ENCODE results near the gene NRN1.
"Not testable (repeated sequence)": the region's sequence is repeated elsewhere in the genome, so short reads cannot be mapped to it uniquely, and the experiment has no call there.

The NRN1 gene

DNA sequence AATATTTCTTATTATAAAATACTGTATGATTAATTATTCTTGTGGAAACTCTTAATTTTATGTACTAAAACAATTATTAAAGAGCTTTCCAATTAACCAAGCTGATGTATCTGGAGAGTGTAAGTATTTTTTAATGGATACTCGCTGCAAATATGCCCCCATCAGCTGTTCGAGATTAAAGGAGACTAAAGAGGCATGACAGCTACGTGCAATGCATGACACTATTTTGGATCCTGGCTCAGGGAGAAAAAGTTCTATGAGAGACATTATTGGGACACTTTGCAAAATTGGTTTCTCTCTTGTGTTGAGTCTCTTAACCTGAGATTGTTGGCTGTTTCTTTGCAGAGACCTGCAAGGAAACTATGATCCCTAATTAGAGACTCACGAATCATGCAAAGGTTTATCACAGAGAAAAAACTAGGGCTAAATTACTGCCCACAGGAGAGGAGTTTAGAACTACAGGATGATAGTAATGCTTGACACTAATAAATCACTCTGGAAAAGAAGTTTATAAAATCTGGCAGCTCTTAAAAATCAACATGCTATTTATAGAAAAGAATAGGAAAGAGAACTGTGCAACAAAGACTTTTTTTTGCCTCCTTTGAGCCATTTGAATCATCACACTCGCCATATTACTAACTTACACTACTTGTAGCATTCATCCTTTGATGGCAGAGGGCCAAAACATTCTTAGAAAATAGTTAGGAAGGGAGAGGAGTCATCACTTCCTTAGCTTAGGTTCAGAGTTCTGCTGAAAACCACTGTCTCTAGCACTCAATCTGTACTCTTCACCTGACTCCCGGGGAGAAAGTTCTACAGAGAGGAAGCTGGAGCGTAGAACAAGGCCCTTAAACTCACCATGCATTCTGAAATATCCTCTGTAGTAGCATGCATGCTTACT is 25.3 kb downstream of the NRN1 start:
- no peak for DNase-seq

DNA sequence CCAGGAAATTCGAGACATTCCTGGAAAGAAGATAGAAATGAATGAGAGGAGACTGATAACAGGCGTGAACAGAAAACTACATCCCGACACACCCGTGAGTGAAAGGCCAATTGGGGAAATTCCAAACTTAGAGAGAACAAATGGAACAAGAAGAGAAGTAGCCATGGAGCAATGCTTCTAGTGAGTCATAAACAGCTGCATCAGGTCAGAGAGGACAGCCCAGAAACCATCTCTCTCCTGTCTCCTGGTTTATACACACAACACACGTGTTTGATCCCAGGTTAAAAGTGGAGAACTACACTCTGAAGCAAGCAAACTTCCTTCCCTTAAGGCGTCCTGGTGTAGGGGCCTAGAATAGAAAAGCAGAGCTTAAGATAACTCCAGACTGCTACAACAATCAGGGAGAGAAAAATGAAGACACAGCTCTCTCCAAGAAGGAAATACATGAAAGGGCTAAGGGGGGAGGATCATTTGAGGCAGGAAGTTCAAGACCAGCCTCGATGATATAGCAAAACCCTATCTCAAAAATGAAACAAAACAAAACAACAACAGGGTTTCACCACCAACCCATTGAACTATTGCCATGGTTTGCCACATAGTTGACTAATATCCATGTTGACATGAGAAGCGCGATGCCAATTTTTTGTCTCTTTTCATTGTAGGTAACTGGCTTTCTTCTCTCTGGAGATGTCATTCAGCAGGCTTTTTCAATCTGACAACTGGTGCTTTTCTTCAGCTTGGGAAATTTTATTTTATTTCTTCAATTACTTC is 26.9 kb downstream of the NRN1 start:
- no peak for DNase-seq

DNA sequence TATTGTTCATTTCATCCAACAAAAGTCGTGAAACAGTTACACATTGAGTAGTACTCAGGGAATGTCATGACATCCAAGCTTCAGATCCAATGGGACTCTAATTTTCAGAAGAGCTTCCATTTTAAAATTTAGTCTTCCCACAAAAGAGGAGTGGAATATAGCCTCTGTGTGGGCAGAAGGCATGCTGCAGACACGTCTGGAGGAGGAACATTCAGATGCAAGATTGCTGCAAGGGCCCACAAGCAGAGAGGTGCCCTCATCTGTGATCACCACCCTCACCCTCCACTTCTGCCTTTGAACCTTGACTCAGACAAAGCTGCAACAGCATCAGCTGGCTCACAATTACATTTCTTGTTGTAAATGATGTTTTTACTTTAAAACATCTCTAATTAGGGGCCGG is 29.9 kb downstream of the NRN1 start:
- DNase-seq = no peak

DNA sequence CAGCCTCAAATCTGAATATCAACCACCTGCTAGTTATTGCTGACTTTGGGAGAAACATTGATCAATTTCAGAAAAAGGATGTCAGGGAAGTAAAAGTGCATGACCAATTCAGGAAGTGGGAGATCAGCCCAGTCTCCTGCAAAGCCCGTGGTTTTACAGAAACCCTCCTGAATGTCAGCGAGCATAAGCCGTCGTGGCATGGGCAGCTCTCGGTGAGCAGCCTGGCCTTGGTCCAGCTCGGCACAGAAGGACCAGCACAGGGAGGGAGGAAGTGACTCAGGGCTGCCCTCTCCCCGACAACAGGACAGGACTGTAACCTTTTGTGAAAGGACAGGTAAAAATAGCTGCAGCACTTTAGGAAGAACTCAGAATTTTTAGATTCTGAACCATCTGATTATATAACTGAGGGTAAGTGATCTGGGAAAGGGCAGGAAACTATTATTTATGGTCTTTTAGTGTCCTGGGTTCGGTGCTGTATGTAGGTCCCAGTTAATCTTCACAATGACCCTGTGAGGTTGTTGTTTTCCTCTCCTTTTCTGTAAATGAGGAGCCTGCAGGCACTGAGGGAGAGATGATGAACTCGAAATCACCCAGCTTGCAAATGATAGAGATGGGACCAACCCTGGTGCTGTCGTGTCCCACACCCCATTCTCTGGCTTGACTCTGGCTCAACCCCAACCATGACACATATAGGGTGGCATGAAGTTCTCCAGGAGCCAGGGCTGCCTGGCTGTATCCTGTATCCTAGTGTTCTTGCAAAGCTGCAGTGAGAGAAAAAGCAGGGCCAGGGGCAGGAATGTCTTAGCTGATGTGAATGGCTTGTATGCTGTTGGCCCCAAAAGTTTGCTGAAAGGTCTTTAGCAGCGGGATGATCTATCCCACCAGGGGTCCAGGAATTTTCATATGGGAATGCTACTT is 37.6 kb downstream of the NRN1 start:
- DNase-seq = no peak

DNA sequence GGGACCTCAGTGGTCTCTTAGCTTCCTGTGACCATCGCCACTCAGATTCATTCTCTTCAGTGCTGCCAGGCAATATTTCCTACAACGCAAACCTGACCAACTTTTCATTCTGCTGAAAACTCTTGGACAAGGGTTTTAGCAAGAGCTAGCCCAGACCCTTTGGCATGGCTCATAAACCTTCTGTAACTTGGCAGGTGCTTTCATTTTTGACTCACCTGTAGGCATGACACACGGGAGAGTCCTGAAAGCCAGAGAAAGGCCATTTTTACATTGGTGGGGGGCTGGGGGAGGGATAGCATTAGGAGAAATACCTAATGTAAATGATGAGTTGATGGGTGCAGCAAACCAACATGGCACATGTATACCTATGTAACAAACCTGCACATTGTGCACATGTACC is 38.7 kb downstream of the NRN1 start:
- DNase-seq = not testable (repeated sequence)

DNA sequence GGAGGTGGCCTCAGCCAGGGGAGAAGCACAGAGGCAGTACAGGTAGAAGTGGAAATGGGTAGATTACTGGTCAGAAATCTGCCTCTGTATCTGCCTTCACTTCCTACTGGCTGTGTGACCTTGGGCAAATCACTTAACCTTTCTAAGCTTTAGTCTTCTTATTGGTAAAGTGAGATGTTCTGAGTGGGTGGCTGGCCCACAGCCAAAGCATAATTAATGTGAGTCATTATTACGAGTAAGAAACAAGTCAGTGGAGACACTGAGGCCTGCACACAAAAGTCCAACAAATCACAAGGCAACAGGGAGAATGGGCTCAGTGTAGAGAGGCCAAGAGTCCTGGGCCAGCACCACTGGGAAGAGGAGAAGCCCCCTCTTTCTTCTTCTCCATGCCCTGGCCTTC is 39.1 kb downstream of the NRN1 start:
- no peak for DNase-seq

DNA sequence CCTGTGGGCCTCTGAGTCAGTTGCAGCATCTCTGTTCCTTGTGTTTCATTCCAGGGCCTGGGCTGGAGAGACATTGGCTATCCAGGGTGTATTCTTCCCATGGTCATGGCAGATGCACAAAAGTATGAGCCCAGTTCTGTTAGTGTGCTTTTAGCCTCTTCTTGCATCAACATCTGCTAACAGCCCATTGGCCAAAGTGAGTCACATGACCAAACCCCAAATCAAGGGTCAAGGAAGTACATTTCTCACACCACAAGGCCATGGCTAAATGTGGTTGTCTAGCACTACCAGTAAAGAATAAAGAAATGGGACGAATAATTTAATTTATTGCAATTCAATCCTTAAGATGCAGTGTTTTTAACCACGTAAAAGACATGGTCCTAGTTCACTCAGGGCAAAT is 43.9 kb downstream of the NRN1 start:
- DNase-seq = no peak

DNA sequence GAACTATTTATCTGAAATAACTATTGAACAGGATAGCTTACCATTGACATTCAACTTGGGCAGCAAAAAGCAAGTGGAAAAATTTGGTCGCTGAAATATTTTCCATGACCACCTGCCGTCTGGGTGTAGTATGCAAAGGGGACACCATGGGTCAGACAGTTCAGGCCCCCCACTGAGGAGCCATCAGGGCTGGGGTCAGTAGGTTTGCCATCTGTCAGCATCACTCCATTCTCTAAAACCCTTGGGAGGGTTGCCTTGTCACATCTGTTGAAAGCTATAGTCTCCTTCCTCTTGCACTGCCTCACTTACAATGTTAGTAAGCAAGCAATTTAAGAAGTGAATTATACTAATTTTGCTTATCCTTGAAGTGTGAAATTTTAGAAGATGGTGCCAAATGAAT is 44.9 kb downstream of the NRN1 start:
- no peak for DNase-seq

DNA sequence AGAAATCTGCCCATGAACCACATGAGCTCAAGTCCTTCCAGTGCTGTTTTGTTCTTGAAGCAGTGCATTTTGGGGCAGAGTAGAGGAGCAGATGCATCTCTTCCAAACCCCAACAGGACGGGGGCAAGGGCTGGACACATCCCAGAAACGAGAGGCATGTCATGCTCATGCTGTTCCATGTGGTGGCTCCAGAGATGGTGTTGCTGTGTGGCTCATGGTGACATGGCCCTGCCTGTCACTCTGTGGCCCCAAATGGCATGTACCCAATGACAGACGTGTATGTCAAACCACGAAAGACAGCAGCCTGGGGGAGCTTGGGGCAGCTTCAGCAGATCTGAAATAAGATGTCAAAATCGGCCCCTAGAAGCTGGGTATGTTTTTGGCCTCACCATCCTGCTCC is 46.3 kb downstream of the NRN1 start:
- DNase-seq = no peak

DNA sequence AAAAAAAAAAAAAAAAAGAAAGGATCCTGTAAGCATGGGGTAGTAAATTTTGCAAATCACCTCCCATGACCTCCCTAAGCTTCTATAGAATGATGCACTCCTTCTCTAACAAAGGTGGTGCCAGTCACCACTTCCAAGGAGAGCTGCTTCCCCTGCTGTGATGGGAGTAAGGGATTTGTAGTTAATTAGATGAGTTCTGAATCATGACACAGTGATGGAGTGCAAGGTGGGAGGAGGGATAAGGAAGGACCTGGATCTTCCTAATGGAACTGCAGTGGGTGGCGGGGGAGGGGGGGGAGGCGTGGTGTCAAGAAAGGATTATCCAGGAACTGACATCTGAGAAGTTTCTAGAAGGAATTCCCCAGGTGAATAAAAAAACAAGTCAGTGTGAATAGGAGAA is 47.8 kb downstream of the NRN1 start:
- no peak for DNase-seq

DNA sequence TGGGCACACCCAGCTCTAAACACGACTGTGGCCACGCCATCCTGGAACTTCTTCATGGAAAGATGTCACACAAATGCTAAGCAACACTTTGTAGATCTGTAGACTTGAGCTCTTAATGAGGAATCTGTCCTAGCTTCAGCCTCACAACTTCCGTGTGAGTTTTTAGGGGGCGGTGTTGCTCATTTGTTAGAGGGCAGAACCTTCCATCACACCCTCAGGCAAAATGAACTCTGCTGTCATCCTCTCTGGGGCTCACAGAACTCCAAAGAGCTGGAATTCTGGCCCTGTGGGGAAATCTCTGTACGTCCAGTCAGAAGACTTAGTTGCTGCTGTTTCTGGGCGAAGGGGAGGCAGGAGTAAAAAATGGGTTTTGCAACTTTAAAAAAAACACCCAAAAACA is 49.8 kb downstream of the NRN1 start:
- no peak for DNase-seq

DNA sequence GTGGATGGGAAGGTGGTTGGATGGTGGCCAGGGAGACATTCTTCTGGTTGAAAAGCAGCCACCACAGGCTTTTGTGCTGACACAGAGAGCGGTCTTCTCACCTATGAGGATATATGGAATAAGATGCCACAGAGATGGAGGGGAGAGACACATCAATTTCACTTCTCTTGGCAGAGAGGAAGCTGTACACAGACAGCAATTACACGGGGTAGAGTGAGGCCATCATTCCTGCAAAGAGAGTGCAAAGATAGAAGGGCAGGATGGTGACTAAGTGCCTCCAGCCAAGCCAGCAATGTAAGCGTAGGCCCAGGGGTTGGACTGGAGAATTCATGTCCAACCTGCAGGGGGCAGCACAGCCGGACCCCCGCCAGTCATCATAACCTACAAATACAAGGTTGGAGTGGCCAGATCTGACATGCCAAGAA is 56.4 kb downstream of the NRN1 start:
- DNase-seq = no peak

Measured in CD4-positive, alpha-beta T cell treated with Interleukin-21 for 1 hour (primary cell).